H9 (cell line): Measurements from ENCODE around the gene ZNF587B. TPM values are rescaled to one million over a fixed set of nuclear protein-coding genes. Genes with fewer than 3 reads are reported as not detected.

Experiments used
- DNase-seq: peaks from one replicate; pipeline ENCODE4 v3.0.0-alpha.2; 2017
- H2AFZ ChIP-seq: one replicate; pipeline ENCODE4 v1.6.1; 2013; ENCODE audit warnings: mild to moderate bottlenecking, low read length, control low read depth, moderate library complexity
- H2AK5ac ChIP-seq: 2 replicates; pipeline ENCODE4 v1.6.1; 2013; ENCODE audit warnings: low read length, control low read depth, mixed read lengths; ENCODE audit not compliant: insufficient read length
- H2BK120ac ChIP-seq: one replicate; pipeline ENCODE4 v1.6.1; 2013; ENCODE audit warnings: low read depth, mild to moderate bottlenecking, low read length, control low read depth, inconsistent platforms; ENCODE audit not compliant: poor library complexity, severe bottlenecking
- H2BK12ac ChIP-seq: 2 replicates; pipeline ENCODE4 v1.6.1; 2013; ENCODE audit warnings: low read length, control low read depth, mixed read lengths, low read depth; ENCODE audit not compliant: insufficient read length
- H2BK15ac ChIP-seq: 2 replicates; pipeline ENCODE4 v1.6.1; 2013; ENCODE audit warnings: low read depth, low read length, control low read depth
- H2BK20ac ChIP-seq: one replicate; pipeline ENCODE4 v1.6.1; 2013; ENCODE audit warnings: low read depth, mild to moderate bottlenecking, low read length, control low read depth, inconsistent platforms; ENCODE audit not compliant: poor library complexity, severe bottlenecking
- H2BK5ac ChIP-seq: 2 replicates; pipeline ENCODE4 v1.6.1; 2013; ENCODE audit warnings: low read length, control low read depth, mixed read lengths; ENCODE audit not compliant: insufficient read length
- H3K14ac ChIP-seq: 2 replicates; pipeline ENCODE4 v1.6.1; 2013; ENCODE audit warnings: low read length, control low read depth; ENCODE audit not compliant: insufficient read depth
- H3K18ac ChIP-seq: 2 replicates; pipeline ENCODE4 v1.6.1; 2013; ENCODE audit warnings: low read depth, mild to moderate bottlenecking, mixed read lengths, low read length, control low read depth; ENCODE audit not compliant: insufficient read length
- H3K23ac ChIP-seq: 2 replicates; pipeline ENCODE4 v1.6.1; 2013; ENCODE audit warnings: low read length, control low read depth, mixed read lengths, low read depth; ENCODE audit not compliant: insufficient read length
- H3K23me2 ChIP-seq: 2 replicates; pipeline ENCODE4 v1.6.1; 2013; ENCODE audit warnings: low read depth, mild to moderate bottlenecking, mixed read lengths, low read length, control low read depth; ENCODE audit not compliant: insufficient read length, poor library complexity, severe bottlenecking
- H3K27ac ChIP-seq: 2 replicates; pipeline ENCODE4 v1.5.1; 2013; ENCODE audit warnings: low read length, control low read depth, mixed read lengths, low read depth; ENCODE audit not compliant: insufficient read length
- H3K27me3 ChIP-seq: 2 replicates; pipeline ENCODE4 v1.6.1; 2013; ENCODE audit warnings: low read length, control low read depth, inconsistent platforms; ENCODE audit not compliant: insufficient read depth
- H3K4ac ChIP-seq: 2 replicates; pipeline ENCODE4 v1.6.1; 2013; ENCODE audit warnings: low read depth, mild to moderate bottlenecking, control low read depth, inconsistent platforms, low read length, moderate library complexity
- H3K4me1 ChIP-seq: 2 replicates; pipeline ENCODE4 v1.6.1; 2013; ENCODE audit warnings: low read length, control low read depth, inconsistent platforms; ENCODE audit not compliant: insufficient read depth
- H3K4me2 ChIP-seq: 2 replicates; pipeline ENCODE4 v1.6.1; 2013; ENCODE audit warnings: low read length, control low read depth, mixed read lengths; ENCODE audit not compliant: insufficient read length, insufficient read depth
- H3K56ac ChIP-seq: 2 replicates; pipeline ENCODE4 v1.6.1; 2013; ENCODE audit warnings: low read depth, mild to moderate bottlenecking, mixed read lengths, low read length, control low read depth; ENCODE audit not compliant: insufficient read length
- H3K79me1 ChIP-seq: 2 replicates; pipeline ENCODE4 v1.6.1; 2013; ENCODE audit warnings: low read depth, mild to moderate bottlenecking, moderate library complexity, low read length, control low read depth, inconsistent platforms; ENCODE audit not compliant: insufficient read depth, poor library complexity, severe bottlenecking
- H3K79me2 ChIP-seq: 2 replicates; pipeline ENCODE4 v1.6.1; 2013; ENCODE audit warnings: low read length, control low read depth, inconsistent platforms; ENCODE audit not compliant: insufficient read depth
- H3K9ac ChIP-seq: 2 replicates; pipeline ENCODE4 v1.6.1; 2013; ENCODE audit warnings: low read length, control low read depth, mixed read lengths; ENCODE audit not compliant: insufficient read length; ENCODE audit errors: extremely low read depth
- H3K9me3 ChIP-seq: one replicate; pipeline ENCODE4 v1.6.1; 2013; ENCODE audit warnings: low read depth, low read length, inconsistent platforms; ENCODE audit not compliant: control insufficient read depth
- H3T11ph ChIP-seq: one replicate; pipeline ENCODE4 v1.6.1; 2013; ENCODE audit warnings: mild to moderate bottlenecking, low read length, control low read depth, inconsistent platforms
- H4K20me1 ChIP-seq: one replicate; pipeline ENCODE4 v1.6.1; 2013; ENCODE audit not compliant: control insufficient read depth, insufficient read length, insufficient read depth
- H4K5ac ChIP-seq: 2 replicates; pipeline ENCODE4 v1.6.1; 2013; ENCODE audit warnings: low read depth, mild to moderate bottlenecking, mixed read lengths, low read length, control low read depth; ENCODE audit not compliant: insufficient read length
- H4K8ac ChIP-seq: replicated peaks from 2 replicates; pipeline ENCODE4 v1.6.1; 2013; ENCODE audit warnings: low read length, control low read depth, mixed read lengths, low read depth; ENCODE audit not compliant: insufficient read length
- H4K91ac ChIP-seq: 2 replicates; pipeline ENCODE4 v1.6.1; 2013; ENCODE audit warnings: low read depth, mild to moderate bottlenecking, moderate library complexity, mixed read lengths, low read length, control low read depth; ENCODE audit not compliant: insufficient read length
- H3K27ac Mint-ChIP-seq, 3 experiments: 2 replicates in 2 of 3; 3 replicates in 1 of 3; pipeline ENCODE4 v1.8.0; 2020 to 2021; ENCODE audit warnings: mixed read lengths in 3 of 3, mild to moderate bottlenecking in 1 of 3, moderate library complexity in 1 of 3
- H3K27me3 Mint-ChIP-seq: 2 replicates; pipeline ENCODE4 v1.8.0; 2021; ENCODE audit warnings: low read depth, mild to moderate bottlenecking, moderate library complexity, mixed read lengths
- H3K36me3 Mint-ChIP-seq, 3 experiments: 2 replicates in 2 of 3; 3 replicates in 1 of 3; pipeline ENCODE4 v1.8.0; 2020 to 2021; ENCODE audit warnings: low read depth in 3 of 3, mixed read lengths in 3 of 3; ENCODE audit not compliant: insufficient read depth in 1 of 3
- H3K4me1 Mint-ChIP-seq, 2 experiments: 2 replicates each; pipeline ENCODE4 v1.8.0; 2020; ENCODE audit warnings: mixed read lengths in 2 of 2
- H3K4me3 Mint-ChIP-seq, 2 experiments: 2 replicates in 1 of 2; 3 replicates in 1 of 2; pipeline ENCODE4 v1.8.0; 2020 to 2021; ENCODE audit warnings: mild to moderate bottlenecking in 2 of 2, mixed read lengths in 2 of 2, moderate library complexity in 1 of 2
- H3K9me3 Mint-ChIP-seq, 2 experiments: 2 replicates in 1 of 2; 3 replicates in 1 of 2; pipeline ENCODE4 v1.8.0; 2020; ENCODE audit warnings: mild to moderate bottlenecking in 2 of 2, mixed read lengths in 2 of 2, moderate library complexity in 1 of 2
- CTCF ChIP-seq: fragments of 200-600 bp; sonication (generic); conservative IDR thresholded peaks from 3 replicates; pipeline ENCODE4 v1.8.0; 2021; ENCODE audit warnings: antibody characterized with exemption, mild to moderate bottlenecking
- WGBS: extraction: QIAGEN DNeasy Blood & Tissue Kit; methylation state at CpG from one replicate; pipeline ENCODE4 v1.1.7; 2013; ENCODE audit warnings: missing lambda C conversion rate, low lambda C conversion rate, mixed read lengths; ENCODE audit not compliant: insufficient read length; ENCODE audit errors: extremely low coverage; 5-methylcytosine and 5-hydroxymethylcytosine counted together
- total RNA-seq: library from RNA; stranded (reverse); gene quantifications from 2 replicates; pipeline ENCODE4 v1.2.1, GENCODE V29; 2021

The ZNF587B gene
- total RNA-seq, 1 experiment from 2014 or later = 45.2 TPM

GRCh38 chr19:57803265-57803593 is 26.9 kb upstream of the ZNF587B start:
- TF ChIP-seq CTCF = no peak
- H3K4ac ChIP-seq = no peak overlapping the region
- H4K20me1 ChIP-seq = no peaks in the 10 kb centered on the region
- H3K27ac ChIP-seq = peak overlapping the region; percentile 99
- H3T11ph ChIP-seq = no peak overlapping the region
- no peaks in the 10 kb centered on the region for H3K9me3 ChIP-seq
- peaks cover 8% of the 10 kb centered on the region; the same call in 1 of the 2 replicates for H3K4me1 ChIP-seq
- no peak overlapping the region for H2AK5ac ChIP-seq
- H3K27me3 ChIP-seq = no peaks in the 10 kb centered on the region
- H3K4me2 ChIP-seq = peak overlapping the region; percentile 75
- H3K9ac ChIP-seq = peak overlapping the region; percentile 97
- H3K79me2 ChIP-seq = no peaks in the 10 kb centered on the region
- no peak overlapping the region for H3K14ac ChIP-seq
- no peak overlapping the region for H2BK5ac ChIP-seq
- no peak overlapping the region for H4K8ac ChIP-seq
- H3K23me2 ChIP-seq = peaks cover 11% of the 10 kb centered on the region
- Mint-ChIP-seq H3K27ac (peak overlapping the region; percentile 98 to 99 (median 98)), H3K9me3 (no peaks in the 10 kb centered on the region), H3K4me1 (peaks cover 49 to 56% of the 10 kb centered on the region in 2 experiments), H3K27me3 (no peaks in the 10 kb centered on the region), H3K36me3 (peaks cover 12 to 23% (median 21%) of the 10 kb centered on the region in 3 experiments), H3K4me3 (peak overlapping the region; percentile 72 to 83)
- no peak overlapping the region for H2BK12ac ChIP-seq
- H4K5ac ChIP-seq = no peak overlapping the region
- H3K56ac ChIP-seq = no peak overlapping the region
- no peak overlapping the region for H2BK120ac ChIP-seq
- H3K79me1 ChIP-seq = no peaks in the 10 kb centered on the region
- H3K23ac ChIP-seq = no peak overlapping the region
- no peak overlapping the region for H2BK20ac ChIP-seq
- DNase-seq = no peak
- H3K18ac ChIP-seq = peak overlapping the region; percentile 89
- WGBS = no CpG with 5 or more reads among the region's 6 CpGs
- H4K91ac ChIP-seq = no peak overlapping the region
- no peak overlapping the region for H2BK15ac ChIP-seq
- no peak overlapping the region for H2AFZ ChIP-seq
